Ectodermal cell (in vitro differentiated cells): ENCODE data around the gene ANKS6.

Experiments
- H3K27ac ChIP-seq: 2 replicates; pipeline ENCODE4 v1.7.0; 2013; ENCODE audit warnings: mild to moderate bottlenecking, low read depth, low read length; ENCODE audit not compliant: insufficient read depth, poor library complexity, severe bottlenecking
- H3K27me3 ChIP-seq: 2 replicates; pipeline ENCODE4 v1.7.0; 2013; ENCODE audit warnings: mild to moderate bottlenecking, low read length; ENCODE audit not compliant: insufficient read depth, control insufficient read depth, poor library complexity, severe bottlenecking
- H3K36me3 ChIP-seq: one replicate; pipeline ENCODE4 v1.7.0; 2013; ENCODE audit warnings: low read length; ENCODE audit not compliant: control insufficient read depth, insufficient read depth
- H3K4me1 ChIP-seq: one replicate; pipeline ENCODE4 v1.7.0; 2013; ENCODE audit warnings: low read length; ENCODE audit not compliant: control insufficient read depth, insufficient read depth
- H3K4me3 ChIP-seq: 2 replicates; pipeline ENCODE4 v1.7.0; 2013; ENCODE audit warnings: low read depth, low read length, control low read depth; ENCODE audit not compliant: insufficient read depth
- H3K9me3 ChIP-seq: 2 replicates; pipeline ENCODE4 v1.7.0; 2013; ENCODE audit warnings: mild to moderate bottlenecking, low read length, moderate library complexity; ENCODE audit not compliant: control insufficient read depth
- WGBS, 2 experiments: methylation state at CpG; one replicate each; pipeline ENCODE4 v1.1.7; 2013; ENCODE audit warnings: missing lambda C conversion rate in 2 of 2; 5-methylcytosine and 5-hydroxymethylcytosine counted together

ANKS6 gene

DNA sequence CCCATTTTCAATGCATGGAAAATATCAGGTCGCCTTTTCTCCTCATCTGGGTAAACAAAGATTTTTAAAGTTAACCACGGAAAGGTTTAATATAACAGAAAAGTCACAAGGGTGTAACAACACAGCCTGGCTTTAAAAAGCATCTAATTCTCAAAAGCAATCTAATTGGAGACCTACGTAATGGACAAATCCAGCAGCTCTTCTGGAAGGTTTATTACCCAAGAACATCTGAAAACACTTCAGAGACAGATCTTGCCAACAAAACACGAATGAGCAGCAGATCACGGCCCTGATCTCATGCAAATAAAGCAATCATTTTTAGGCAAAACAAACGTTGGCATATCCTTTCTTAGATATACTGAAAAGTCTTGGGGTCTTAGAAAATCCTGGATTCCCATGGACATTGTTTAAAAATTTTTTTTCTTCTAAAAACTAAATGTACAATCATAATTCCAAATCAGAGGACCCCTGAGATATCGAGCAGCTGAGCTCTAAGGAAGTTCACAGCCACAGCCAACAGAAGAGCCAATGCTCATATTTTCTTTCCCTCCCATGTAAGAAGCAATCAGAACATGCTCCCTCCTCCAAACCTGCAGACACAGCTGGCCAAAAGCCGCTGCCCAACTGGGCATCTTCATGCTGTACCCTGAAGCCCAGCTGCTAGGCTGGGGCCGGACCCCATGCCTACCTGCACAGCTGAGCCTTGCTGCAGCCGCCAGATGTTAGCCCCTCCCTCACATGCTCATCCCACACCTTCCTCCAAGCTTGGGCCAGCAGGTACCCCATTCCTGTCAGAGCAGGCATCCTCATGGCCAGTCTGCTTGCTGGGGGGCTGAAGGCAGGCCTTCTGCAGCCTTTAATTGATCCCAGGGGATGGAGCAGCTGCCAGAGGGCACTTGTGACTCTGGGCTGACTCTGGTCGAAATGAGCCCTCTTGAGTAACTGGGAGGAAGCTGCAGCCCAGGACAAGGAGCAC is 11.2 kb downstream of the ANKS6 start:
- Histone ChIP-seq H3K36me3 (peaks cover 8% of the 10 kb centered on the region), H3K4me1 (no peaks in the 10 kb centered on the region), H3K27me3 (no peaks in the 10 kb centered on the region), H3K27ac (no peak overlapping the region), H3K4me3 (no peak overlapping the region), H3K9me3 (no peaks in the 10 kb centered on the region)
- 92% methylated on average over 11 of the region's 11 CpGs for WGBS, 2 experiments

DNA sequence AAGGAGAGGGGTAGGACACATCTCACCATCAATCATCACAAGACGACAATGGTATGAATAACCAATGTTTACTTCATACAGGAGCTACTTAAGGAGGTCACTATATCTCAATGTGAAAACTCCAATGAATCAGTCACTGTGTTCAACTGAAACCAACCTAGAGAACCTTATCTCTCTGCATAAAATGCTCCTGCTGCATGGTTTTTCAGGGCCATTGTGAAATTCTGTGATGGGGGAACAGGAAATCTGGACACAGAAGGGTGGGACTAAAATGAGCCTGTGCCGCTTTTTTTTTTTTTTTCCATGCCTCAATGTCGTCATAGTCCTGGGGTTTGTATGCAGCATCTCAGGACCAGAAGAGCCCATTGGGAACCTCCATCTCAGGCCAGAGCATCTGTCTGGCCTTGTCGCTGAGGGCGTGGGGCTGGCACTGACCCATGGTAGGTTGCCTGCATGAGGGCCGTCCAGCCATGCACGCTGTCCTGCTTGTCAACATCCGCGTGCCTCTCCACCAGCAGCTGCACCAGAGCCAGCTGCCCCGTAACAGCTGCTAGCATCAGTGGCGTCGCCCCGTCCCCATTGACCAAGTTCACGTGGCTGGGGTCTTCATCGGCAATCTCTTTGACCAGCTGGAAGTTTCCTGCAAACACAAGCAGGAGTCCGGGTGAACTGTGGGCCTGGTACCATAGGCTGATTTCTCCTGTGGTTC is 12.7 kb downstream of the ANKS6 start:
- Histone ChIP-seq H3K27me3 (no peaks in the 10 kb centered on the region), H3K4me3 (no peak overlapping the region), H3K4me1 (no peaks in the 10 kb centered on the region), H3K9me3 (no peaks in the 10 kb centered on the region), H3K27ac (no peak overlapping the region), H3K36me3 (peaks cover 8% of the 10 kb centered on the region)
- 95 to 96% methylated on average over 15 to 16 of the region's 16 CpGs for WGBS, 2 experiments

DNA sequence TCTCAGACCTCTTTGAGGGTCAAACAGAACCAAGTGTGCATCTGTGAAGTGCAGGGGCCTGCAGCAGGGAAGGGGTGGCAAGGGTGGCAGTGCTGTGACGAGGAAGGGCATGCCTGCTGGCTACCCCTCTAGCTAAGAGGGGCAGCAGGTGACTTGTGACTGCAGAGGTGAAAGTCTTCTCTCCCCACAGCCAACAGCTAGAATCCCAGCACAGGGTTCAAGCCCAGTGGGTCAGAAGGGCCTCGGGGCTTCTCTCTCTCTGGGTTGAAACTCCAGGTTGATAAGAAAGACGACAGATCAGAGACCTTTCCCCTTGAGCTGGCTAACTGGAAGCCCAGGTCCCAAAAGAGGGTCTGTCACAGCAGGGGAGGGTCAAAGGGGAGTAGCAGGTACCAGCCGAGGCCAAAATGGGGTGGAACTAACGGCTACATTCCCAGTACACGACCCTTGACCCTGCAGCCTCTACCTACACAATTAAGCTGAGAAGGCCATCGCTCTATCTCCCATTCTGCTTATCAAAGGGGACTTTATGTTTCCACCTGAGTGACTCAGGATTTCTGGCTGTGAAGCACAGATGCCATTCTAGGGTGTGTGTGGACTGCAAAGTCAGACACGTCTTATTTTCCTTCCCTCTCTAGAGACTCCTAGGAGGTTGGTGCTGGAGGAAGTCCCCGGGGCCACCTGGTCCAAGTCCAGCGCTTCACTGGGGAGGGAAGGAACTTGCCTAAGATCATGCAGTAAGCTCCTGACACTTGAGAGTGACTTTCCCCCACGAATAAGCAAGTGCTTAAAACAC is 14.6 kb downstream of the ANKS6 start:
- Histone ChIP-seq H3K4me3 (no peak overlapping the region), H3K36me3 (peaks cover 4% of the 10 kb centered on the region), H3K27me3 (no peaks in the 10 kb centered on the region), H3K27ac (no peak overlapping the region), H3K9me3 (no peaks in the 10 kb centered on the region), H3K4me1 (no peaks in the 10 kb centered on the region)
- 89 to 91% methylated on average over 11 of the region's 11 CpGs for WGBS, 2 experiments

DNA sequence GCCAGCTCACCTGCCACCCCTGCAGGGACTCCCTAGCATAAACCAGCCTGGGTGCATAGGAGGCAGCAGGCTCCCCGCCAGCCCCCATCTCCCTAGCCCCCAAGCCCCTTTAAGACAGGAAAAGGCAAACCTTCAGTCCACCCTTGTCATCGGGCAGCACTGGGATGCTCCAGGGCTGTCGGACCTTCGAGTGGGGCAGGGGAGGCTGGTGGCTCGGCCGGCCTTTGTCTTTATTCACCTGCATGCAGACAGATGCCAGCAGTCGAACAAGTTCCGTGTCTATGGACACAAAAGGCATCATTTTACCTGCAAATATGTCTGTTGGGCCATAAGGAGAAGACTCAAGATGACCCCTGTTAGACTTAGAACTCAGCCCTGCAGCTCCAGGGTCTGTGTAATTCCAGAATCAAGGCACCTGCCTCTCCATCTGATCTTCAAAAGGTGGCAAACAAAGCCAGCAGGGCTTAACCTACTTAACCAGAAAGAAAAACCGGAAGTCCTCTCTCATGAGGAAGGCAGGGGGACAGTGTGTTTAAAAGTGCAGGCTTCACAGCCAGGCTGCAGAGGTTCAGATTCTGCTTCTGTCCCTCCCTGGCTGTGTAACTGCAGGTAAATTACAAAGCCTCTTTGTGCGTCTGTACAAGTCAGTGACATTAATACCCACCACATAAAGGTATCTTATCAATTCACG is 16.2 kb downstream of the ANKS6 start:
- WGBS, 2 experiments = 94 to 96% methylated on average over 10 of the region's 11 CpGs
- peaks cover 4% of the 10 kb centered on the region for H3K36me3 ChIP-seq
- H3K4me3 ChIP-seq = no peak overlapping the region
- H3K27me3 ChIP-seq = no peaks in the 10 kb centered on the region
- no peak overlapping the region for H3K27ac ChIP-seq
- no peaks in the 10 kb centered on the region for H3K4me1 ChIP-seq
- H3K9me3 ChIP-seq = no peaks in the 10 kb centered on the region

DNA sequence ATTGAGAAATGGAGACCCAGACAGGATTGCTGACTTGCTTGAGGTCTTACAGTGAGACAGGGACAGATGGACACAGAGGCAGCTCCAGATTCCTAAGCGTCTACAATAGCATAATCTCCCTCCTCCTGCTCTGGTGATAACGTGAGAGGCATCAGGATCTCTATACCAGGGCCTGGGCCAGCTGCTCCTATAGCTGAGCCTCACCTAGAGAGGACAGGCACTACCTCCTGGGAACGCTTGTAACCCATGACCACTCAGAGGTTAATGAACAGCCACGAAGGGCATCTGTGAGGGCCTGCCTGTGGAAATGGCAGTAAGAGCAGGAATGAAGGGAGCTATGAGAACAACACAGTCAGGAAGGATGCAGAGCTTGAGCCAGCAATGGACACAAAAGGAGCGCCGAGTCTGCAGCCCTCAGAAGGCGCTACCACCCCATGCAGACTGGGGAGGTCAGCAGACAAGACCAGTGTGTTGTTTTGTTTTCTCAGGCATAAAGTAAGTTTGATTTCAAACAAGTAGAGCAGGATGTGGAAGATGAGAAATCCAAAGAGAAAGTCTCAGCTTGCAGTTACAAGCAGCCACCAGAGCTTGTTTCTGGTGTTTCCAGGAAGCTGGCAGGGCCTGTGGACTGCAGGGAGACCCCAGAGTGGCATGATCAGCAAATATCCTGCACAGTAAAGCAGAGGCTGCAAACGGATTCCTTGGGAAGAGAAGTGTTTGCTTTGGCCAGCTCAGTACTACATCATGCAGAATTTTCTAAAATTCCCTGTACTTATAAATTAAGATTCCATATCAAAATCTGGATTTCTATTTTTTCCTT is 17.4 kb downstream of the ANKS6 start:
- no peak overlapping the region for H3K27ac ChIP-seq
- 89 to 95% methylated on average over 8 of the region's 8 CpGs for WGBS, 2 experiments
- H3K9me3 ChIP-seq = no peaks in the 10 kb centered on the region
- H3K4me1 ChIP-seq = no peaks in the 10 kb centered on the region
- no peak overlapping the region for H3K4me3 ChIP-seq
- peaks cover 9% of the 10 kb centered on the region for H3K36me3 ChIP-seq
- no peaks in the 10 kb centered on the region for H3K27me3 ChIP-seq

DNA sequence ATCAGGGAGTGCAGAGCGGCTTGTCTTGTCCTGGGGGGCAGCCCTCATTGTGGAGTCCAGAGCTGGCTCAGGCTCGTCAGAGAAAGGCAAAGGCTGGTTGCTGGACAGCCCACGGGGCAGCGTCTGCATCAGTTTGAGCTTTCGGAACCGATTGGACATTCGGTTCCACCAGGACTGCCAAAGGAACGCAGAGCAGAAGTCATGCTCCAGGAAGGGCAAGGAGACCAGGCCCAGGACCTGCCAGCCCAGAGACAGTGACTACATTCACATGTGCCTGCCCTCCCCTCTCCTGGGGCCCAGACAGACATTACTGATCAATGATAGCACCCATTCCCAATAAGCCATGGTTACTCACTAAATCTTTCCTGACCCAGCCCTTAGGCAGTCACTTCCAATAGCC is 18.1 kb downstream of the ANKS6 start:
- no peaks in the 10 kb centered on the region for H3K4me1 ChIP-seq
- WGBS, 2 experiments = 94 to 97% methylated on average over 8 of the region's 8 CpGs
- H3K4me3 ChIP-seq = no peak overlapping the region
- no peaks in the 10 kb centered on the region for H3K27me3 ChIP-seq
- no peaks in the 10 kb centered on the region for H3K9me3 ChIP-seq
- peaks cover 16% of the 10 kb centered on the region for H3K36me3 ChIP-seq
- no peak overlapping the region for H3K27ac ChIP-seq

DNA sequence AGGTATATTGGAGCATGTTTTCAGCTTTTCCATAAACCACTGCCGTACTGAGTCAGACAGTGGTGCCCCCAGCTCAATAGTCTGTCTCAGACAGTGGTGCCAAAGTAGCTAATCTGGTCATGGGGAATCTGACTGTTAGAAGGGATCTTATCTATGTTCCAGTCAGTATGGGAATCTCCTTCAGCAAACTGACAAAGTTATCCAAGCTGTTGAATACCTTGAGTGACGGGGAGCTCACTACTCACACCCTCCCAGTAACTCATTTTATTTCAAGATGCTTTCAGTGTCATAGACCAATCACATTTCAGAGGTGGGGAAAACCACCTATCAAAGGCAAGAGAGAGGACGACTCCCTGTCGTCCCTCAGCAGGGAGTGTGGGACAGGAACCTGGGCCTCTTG is 18.7 kb downstream of the ANKS6 start:
- Histone ChIP-seq H3K27me3 (no peaks in the 10 kb centered on the region), H3K4me3 (no peak overlapping the region), H3K9me3 (no peaks in the 10 kb centered on the region), H3K4me1 (no peaks in the 10 kb centered on the region), H3K27ac (no peak overlapping the region), H3K36me3 (peaks cover 22% of the 10 kb centered on the region)
- 90 to 95% methylated on average over 4 of the region's 4 CpGs for WGBS, 2 experiments

DNA sequence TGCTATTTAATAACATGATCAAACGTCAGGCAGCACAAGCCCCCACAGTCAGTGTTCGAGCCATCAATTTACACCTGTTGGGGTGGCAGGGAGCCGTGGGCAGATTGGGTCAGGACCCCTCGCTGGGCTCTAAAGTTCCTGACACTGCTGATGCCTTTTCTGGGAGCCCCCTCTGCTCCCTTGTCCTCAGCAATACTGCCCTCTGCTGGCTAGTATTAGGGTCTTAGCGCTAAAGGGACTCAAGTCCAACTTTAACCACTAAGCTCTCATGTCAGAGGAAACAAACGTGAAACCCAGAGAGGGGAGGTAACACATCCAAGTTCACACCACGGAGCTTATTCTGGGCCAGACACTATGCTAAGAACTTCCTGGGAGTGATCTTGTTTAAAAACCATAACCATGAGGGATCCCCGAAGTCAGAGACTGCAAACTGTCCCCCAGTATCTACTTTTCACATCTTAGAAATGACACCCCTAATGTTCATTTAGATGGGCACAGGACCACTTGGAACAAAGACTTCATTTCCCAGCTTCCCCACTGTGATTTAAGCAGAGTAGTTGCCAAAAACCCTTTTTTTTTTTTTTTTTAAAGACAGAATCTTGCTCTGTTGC is 20.4 kb downstream of the ANKS6 start:
- H3K4me1 ChIP-seq = no peaks in the 10 kb centered on the region
- H3K4me3 ChIP-seq = no peak overlapping the region
- H3K27me3 ChIP-seq = no peaks in the 10 kb centered on the region
- no peak overlapping the region for H3K27ac ChIP-seq
- 42 to 49% methylated on average over 8 of the region's 8 CpGs for WGBS, 2 experiments
- peaks cover 27% of the 10 kb centered on the region for H3K36me3 ChIP-seq
- no peaks in the 10 kb centered on the region for H3K9me3 ChIP-seq

DNA sequence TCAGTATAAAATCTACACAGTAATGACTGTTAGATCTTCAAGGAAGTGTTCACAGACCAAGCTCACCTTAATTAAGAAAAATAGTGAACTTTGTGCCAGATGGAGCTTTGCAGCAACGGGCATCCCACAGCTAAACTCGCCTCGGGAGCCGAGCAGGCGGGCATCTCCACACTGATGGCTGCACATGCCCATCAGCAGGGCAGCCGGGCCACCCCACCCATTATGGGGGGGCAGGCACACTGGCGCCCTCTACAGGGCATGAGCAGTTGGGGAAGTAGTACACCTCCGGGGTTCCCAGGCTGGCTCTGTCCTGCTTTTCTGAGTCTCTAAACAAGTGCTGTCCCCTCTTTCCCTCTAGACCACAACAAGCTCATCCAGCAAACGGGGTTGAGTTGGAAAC is 21.6 kb downstream of the ANKS6 start:
- peaks cover 37% of the 10 kb centered on the region for H3K36me3 ChIP-seq

More for the DNA sequence above, 21.6 kb downstream of the ANKS6 start:
- H3K9me3 ChIP-seq = no peaks in the 10 kb centered on the region
- no peaks in the 10 kb centered on the region for H3K27me3 ChIP-seq
- no peak overlapping the region for H3K4me3 ChIP-seq
- H3K27ac ChIP-seq = no peak overlapping the region
- WGBS, 2 experiments = 88 to 90% methylated on average over 9 of the region's 9 CpGs
- H3K4me1 ChIP-seq = no peaks in the 10 kb centered on the region
